ENCODE measurements around the gene SLC35F3.

GRCh38 chr1:234270581-234271242 is 366.2 kb downstream of the SLC35F3 start:
- TF ChIP-seq CTCF (conservative IDR thresholded peaks at IDR 0.05; ENCODE audit: low read length): no peak
- no peak for TF ChIP-seq EZH2phosphoT487 (IDR thresholded peaks at IDR 0.05; ENCODE audit: borderline replicate concordance, low read depth, low read length)
